ENCODE data around the gene SOX6. TPM values are rescaled to one million over a fixed set of nuclear protein-coding genes. Genes with fewer than 3 reads are reported as not detected.

Gene SOX6
- total and polyA plus RNA-seq, 2 of the 13 experiments (the other 11 are each of a cell fraction or from before 2014, with no cell fraction given) = 2.6 to 11.2 TPM

GRCh38 chr11:16310943-16311342, 45.4 kb downstream of the SOX6 start:
- TF ChIP-seq ZNF605 (CRISPR knock-in tag; IDR thresholded peaks at IDR 0.05) (no peak), MATR3 (CRISPR knock-in tag; IDR thresholded peaks at IDR 0.05) (no peak), BRF2 (CRISPR knock-in tag; IDR thresholded peaks at IDR 0.05) (no peak), MLX (CRISPR knock-in tag; IDR thresholded peaks at IDR 0.05) (no peak), ELF1 (CRISPR knock-in tag; IDR thresholded peaks at IDR 0.05) (no peak), HNRNPL (IDR thresholded peaks at IDR 0.05; ENCODE audit: low read depth, low read length) (no peak), EED (CRISPR knock-in tag; IDR thresholded peaks at IDR 0.05) (no peak), ZNF256 (CRISPR knock-in tag; conservative IDR thresholded peaks at IDR 0.05) (no peak), CBX1 (IDR thresholded peaks at IDR 0.05; ENCODE audit: low read depth) (no peak), ZNF30 (CRISPR knock-in tag; IDR thresholded peaks at IDR 0.05) (no peak), DBP (CRISPR knock-in tag; IDR thresholded peaks at IDR 0.05; ENCODE audit: not compliant biosample characterization) (no peak), POLR2A (IDR thresholded peaks at IDR 0.05; ENCODE audit: insufficient read depth in 1 of 2, low read depth in 2 of 2, low read length in 2 of 2) (no peak)
- BruUV-seq (replicated peaks) = no TSS peak
- in situ Hi-C loops (cut with HindIII; ENCODE audit: extremely low pct_ligation_motif_present, low pct_unique_long_range_greater_than_20kb) = no loop called here
- Histone ChIP-seq H3K9me3 (ENCODE audit: low read length) (no peaks in the 10 kb centered on the region), H3K9ac (ENCODE audit: insufficient read depth, low read depth, low read length) (no peak overlapping the region), H3K4me2 (ENCODE audit: low read depth, low read length) (no peak overlapping the region), H3K27me3 (ENCODE audit: control insufficient read depth in 1 of 2, insufficient read depth in 2 of 2, low read length in 2 of 2) (no peaks in the 10 kb centered on the region), H3K79me2 (ENCODE audit: insufficient read depth, low read length) (no peaks in the 10 kb centered on the region), H3K27ac (ENCODE audit: extremely low read length, insufficient read depth, low read length) (no peak overlapping the region), H2AFZ (ENCODE audit: low read length) (no peak overlapping the region), H3K4me3 (replicated peaks in 1 of 3; ENCODE audit: insufficient read depth in 1 of 3, low read depth in 2 of 3, low read length in 3 of 3) (no peak overlapping the region), H3K36me3 (replicated peaks in 1 of 2; ENCODE audit: control insufficient read depth in 1 of 2, insufficient read depth in 2 of 2, low read length in 2 of 2) (no peaks in the 10 kb centered on the region), H4K20me1 (ENCODE audit: insufficient read depth, low read length) (no peaks in the 10 kb centered on the region), H3K4me1 (ENCODE audit: insufficient read depth, low read length) (no peaks in the 10 kb centered on the region)
- DNase-seq (ENCODE audit: low spot score) (no peak), ATAC-seq (no peak), FAIRE-seq (no peak)
- CTCF ChIA-PET (ENCODE audit: low intra/inter-chr PET ratio, low total read pairs) = no interaction called here
- POLR2A ChIA-PET = no interaction called here
- intact Hi-C loops (cut with micrococcal nuclease; ENCODE audit: unreplicated experiment) = no loop called here
